Osteocyte (in vitro differentiated cells): ENCODE results near the gene NPR2. TPM values are rescaled to one million over a fixed set of nuclear protein-coding genes. Genes with fewer than 3 reads are reported as not detected.

Experiments
- DNase-seq: peaks from one replicate; pipeline ENCODE4 v3.0.0; 2021; ENCODE audit warnings: mixed read lengths; ENCODE audit not compliant: unreplicated experiment; ENCODE audit errors: extremely low spot score
- H3K27ac Mint-ChIP-seq: one replicate; pipeline ENCODE4 v1.8.0; 2021; ENCODE audit warnings: mild to moderate bottlenecking, mixed read lengths; ENCODE audit not compliant: unreplicated experiment
- H3K27me3 Mint-ChIP-seq: one replicate; pipeline ENCODE4 v1.8.0; 2021; ENCODE audit warnings: mixed read lengths; ENCODE audit not compliant: unreplicated experiment
- H3K36me3 Mint-ChIP-seq: one replicate; pipeline ENCODE4 v1.8.0; 2021; ENCODE audit warnings: mixed read lengths; ENCODE audit not compliant: unreplicated experiment
- H3K4me1 Mint-ChIP-seq: one replicate; pipeline ENCODE4 v1.8.0; 2021; ENCODE audit warnings: mixed read lengths; ENCODE audit not compliant: unreplicated experiment
- H3K4me3 Mint-ChIP-seq: one replicate; pipeline ENCODE4 v1.8.0; 2021; ENCODE audit warnings: mild to moderate bottlenecking, moderate library complexity, mixed read lengths; ENCODE audit not compliant: unreplicated experiment
- H3K9me3 Mint-ChIP-seq: one replicate; pipeline ENCODE4 v1.8.0; 2021; ENCODE audit warnings: mixed read lengths; ENCODE audit not compliant: unreplicated experiment
- total RNA-seq: library from RNA; stranded (reverse); gene quantifications from 2 replicates; pipeline ENCODE4 v1.2.1, GENCODE V29; 2021
- TF ChIP-seq, protein P1 (sequence below): fragments of 200-600 bp; sonication (generic); IDR thresholded peaks from 2 replicates; pipeline ENCODE4 v1.5.0; 2021; ENCODE audit warnings: antibody characterized with exemption, mild to moderate bottlenecking, moderate library complexity

Gene NPR2
- total RNA-seq, 1 donor from 2014 or later = 28.1 TPM

DNA sequence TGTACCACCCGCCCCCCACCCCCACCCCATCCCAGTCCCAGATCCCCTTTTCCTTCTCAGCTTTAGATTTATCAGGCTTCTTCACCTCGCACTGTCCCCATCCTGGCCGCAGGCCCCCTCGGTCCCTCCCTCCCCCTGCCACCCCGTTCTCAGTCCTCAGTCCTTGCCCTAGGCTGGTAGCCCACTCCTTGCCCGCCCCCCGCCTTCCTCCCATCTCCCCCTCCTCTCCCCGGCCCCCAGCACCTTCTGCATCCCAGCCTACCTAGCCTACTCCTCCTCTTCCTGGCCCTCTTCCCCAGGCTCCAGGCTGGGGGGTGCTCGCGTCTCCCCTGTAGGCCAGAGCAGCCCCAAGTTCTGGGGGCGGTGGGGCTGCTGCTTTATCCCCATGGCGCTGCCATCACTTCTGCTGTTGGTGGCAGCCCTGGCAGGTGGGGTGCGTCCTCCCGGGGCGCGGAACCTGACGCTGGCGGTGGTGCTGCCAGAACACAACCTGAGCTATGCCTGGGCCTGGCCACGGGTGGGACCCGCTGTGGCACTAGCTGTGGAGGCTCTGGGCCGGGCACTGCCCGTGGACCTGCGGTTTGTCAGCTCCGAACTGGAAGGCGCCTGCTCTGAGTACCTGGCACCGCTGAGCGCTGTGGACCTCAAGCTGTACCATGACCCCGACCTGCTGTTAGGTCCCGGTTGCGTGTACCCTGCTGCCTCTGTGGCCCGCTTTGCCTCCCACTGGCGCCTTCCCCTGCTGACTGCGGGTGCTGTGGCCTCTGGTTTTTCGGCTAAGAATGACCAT is 828 bp downstream of the NPR2 start:
- H3K27ac Mint-ChIP-seq = no peak overlapping the region
- no peaks in the 10 kb centered on the region for H3K27me3 Mint-ChIP-seq
- TF ChIP-seq, protein P1, sequence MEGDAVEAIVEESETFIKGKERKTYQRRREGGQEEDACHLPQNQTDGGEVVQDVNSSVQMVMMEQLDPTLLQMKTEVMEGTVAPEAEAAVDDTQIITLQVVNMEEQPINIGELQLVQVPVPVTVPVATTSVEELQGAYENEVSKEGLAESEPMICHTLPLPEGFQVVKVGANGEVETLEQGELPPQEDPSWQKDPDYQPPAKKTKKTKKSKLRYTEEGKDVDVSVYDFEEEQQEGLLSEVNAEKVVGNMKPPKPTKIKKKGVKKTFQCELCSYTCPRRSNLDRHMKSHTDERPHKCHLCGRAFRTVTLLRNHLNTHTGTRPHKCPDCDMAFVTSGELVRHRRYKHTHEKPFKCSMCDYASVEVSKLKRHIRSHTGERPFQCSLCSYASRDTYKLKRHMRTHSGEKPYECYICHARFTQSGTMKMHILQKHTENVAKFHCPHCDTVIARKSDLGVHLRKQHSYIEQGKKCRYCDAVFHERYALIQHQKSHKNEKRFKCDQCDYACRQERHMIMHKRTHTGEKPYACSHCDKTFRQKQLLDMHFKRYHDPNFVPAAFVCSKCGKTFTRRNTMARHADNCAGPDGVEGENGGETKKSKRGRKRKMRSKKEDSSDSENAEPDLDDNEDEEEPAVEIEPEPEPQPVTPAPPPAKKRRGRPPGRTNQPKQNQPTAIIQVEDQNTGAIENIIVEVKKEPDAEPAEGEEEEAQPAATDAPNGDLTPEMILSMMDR = no peak
- H3K9me3 Mint-ChIP-seq = no peaks in the 10 kb centered on the region
- no peak for DNase-seq
- H3K36me3 Mint-ChIP-seq = peaks cover 2% of the 10 kb centered on the region
- peaks cover 37% of the 10 kb centered on the region for H3K4me1 Mint-ChIP-seq
- H3K4me3 Mint-ChIP-seq = peak overlapping the region; percentile 6

GRCh38 chr9:35792826-35793225 is 1.4 kb downstream of the NPR2 start:
- H3K9me3 Mint-ChIP-seq = no peaks in the 10 kb centered on the region
- peaks cover 37% of the 10 kb centered on the region for H3K4me1 Mint-ChIP-seq
- H3K27ac Mint-ChIP-seq = peak overlapping the region; percentile 50
- no peak for DNase-seq
- H3K27me3 Mint-ChIP-seq = no peaks in the 10 kb centered on the region
- H3K4me3 Mint-ChIP-seq = peak overlapping the region; percentile 44
- TF ChIP-seq, protein P1 = no peak
- H3K36me3 Mint-ChIP-seq = peaks cover 2% of the 10 kb centered on the region

- TF ChIP-seq, protein P1 = no peak
- Mint-ChIP-seq H3K36me3 (peaks cover 2% of the 10 kb centered on the region), H3K4me1 (peaks cover 40% of the 10 kb centered on the region), H3K9me3 (no peaks in the 10 kb centered on the region), H3K27me3 (no peaks in the 10 kb centered on the region), H3K4me3 (peak overlapping the region; percentile 44), H3K27ac (peak overlapping the region; percentile 50)
- DNase-seq = no peak
Observed at GRCh38 chr9:35793461-35793860, 2.1 kb downstream of the NPR2 start.

- Mint-ChIP-seq H3K27ac (no peak overlapping the region), H3K36me3 (peaks cover 6% of the 10 kb centered on the region), H3K4me3 (no peak overlapping the region)
Observed at GRCh38 chr9:35795695-35796094, 4.3 kb downstream of the NPR2 start.

More at GRCh38 chr9:35795695-35796094, 4.3 kb downstream of the NPR2 start:
- TF ChIP-seq, protein P1 = no peak
- Mint-ChIP-seq H3K27me3 (no peaks in the 10 kb centered on the region), H3K4me1 (peaks cover 38% of the 10 kb centered on the region), H3K9me3 (no peaks in the 10 kb centered on the region)
- DNase-seq = no peak
